ENCODE measurements around the gene RAB29. TPM values are rescaled to one million over a fixed set of nuclear protein-coding genes. Genes with fewer than 3 reads are reported as not detected.

Gene RAB29
- total RNA-seq, 2 experiments from 2014 or later = 11.7 to 11.8 TPM

- intact Hi-C loops (cut with DNase I, micrococcal nuclease) = loop anchor here in 1 of 2 experiments (2.0 kb wide), 1 partner anchor 57 kb away; no protein-coding TSS in a partner anchor
- H3K27ac Mint-ChIP-seq = peak overlapping the region; percentile 25
- H3K4me3 Mint-ChIP-seq = peak overlapping the region; percentile 32
- Histone ChIP-seq H3K36me3 (ENCODE audit: insufficient read depth, low read length) (peaks cover 11% of the 10 kb centered on the region), H3K27me3 (ENCODE audit: control insufficient read depth in 1 of 2, insufficient read depth in 2 of 2, low read length in 2 of 2) (no peaks in the 10 kb centered on the region), H3K9me3 (ENCODE audit: control insufficient read depth in 1 of 2, insufficient read depth in 1 of 2, low read length in 2 of 2) (no peaks in the 10 kb centered on the region), H3K4me3 (ENCODE audit: low read length) (no peak overlapping the region), H3K27ac (ENCODE audit: low read depth in 1 of 2, low read length in 2 of 2) (no peak overlapping the region), H3K4me1 (ENCODE audit: insufficient read depth, low read length) (peaks cover 86% of the 10 kb centered on the region)
- H3K9me3 Mint-ChIP-seq = no peaks in the 10 kb centered on the region
- no peaks in the 10 kb centered on the region for H3K27me3 Mint-ChIP-seq
- no peak for DNase-seq
- H3K4me1 Mint-ChIP-seq (ENCODE audit: low read depth) = peaks cover 88% of the 10 kb centered on the region
- ATAC-seq (ENCODE audit: poor library complexity) = no peak
- POLR2A ChIA-PET = interaction anchor here (0.6 to 1.6 kb wide), 3 partner anchors 34 to 85 kb away, joined by 3 to 4 read pairs (median 3); partner anchors contain the start of genes PM20D1 and RAB29
- H3K36me3 Mint-ChIP-seq (ENCODE audit: low read depth) = peaks cover 52% of the 10 kb centered on the region
- CTCF ChIA-PET = interaction anchor here (2.6 kb wide), 1 partner anchor 11 kb away, joined by 8 read pairs; no protein-coding TSS in a partner anchor
- TF ChIP-seq CTCF (IDR thresholded peaks at IDR 0.05) = no peak
Measured at GRCh38 chr1:205809469-205809868, 34.2 kb upstream of the RAB29 start.

GRCh38 chr1:205805082-205805711, 29.9 kb upstream of the RAB29 start:
- DNase-seq (peak in 8 of 14 experiments; percentile 4 to 55 (median 21)), ATAC-seq (ENCODE audit: poor library complexity) (peak; percentile 63)
- TF ChIP-seq CTCF (IDR thresholded peaks at IDR 0.05) = no peak
- Histone ChIP-seq H3K27me3 (ENCODE audit: control insufficient read depth in 1 of 2, insufficient read depth in 2 of 2, low read length in 2 of 2) (no peaks in the 10 kb centered on the region), H3K4me1 (ENCODE audit: insufficient read depth, low read length) (peaks cover 60% of the 10 kb centered on the region), H3K36me3 (ENCODE audit: insufficient read depth, low read length) (peaks cover 29% of the 10 kb centered on the region), H3K4me3 (ENCODE audit: low read length) (peak overlapping the region; percentile 12), H3K9me3 (ENCODE audit: control insufficient read depth in 1 of 2, insufficient read depth in 1 of 2, low read length in 2 of 2) (no peaks in the 10 kb centered on the region), H3K27ac (ENCODE audit: low read depth in 1 of 2, low read length in 2 of 2) (peak overlapping the region; percentile 4 to 15)
- Mint-ChIP-seq H3K36me3 (ENCODE audit: low read depth) (peaks cover 36% of the 10 kb centered on the region), H3K4me3 (peak overlapping the region; percentile 40), H3K4me1 (ENCODE audit: low read depth) (peaks cover 78% of the 10 kb centered on the region), H3K27ac (peak overlapping the region; percentile 3), H3K27me3 (no peaks in the 10 kb centered on the region), H3K9me3 (no peaks in the 10 kb centered on the region)
- intact Hi-C loops (cut with DNase I, micrococcal nuclease) = no loop called here
- ChIA-PET CTCF (interaction anchor here (1.0 to 1.2 kb wide), 4 partner anchors 11 to 172 kb away, joined by 3 read pairs; no protein-coding TSS in a partner anchor), POLR2A (interaction anchor here (1.0 to 2.0 kb wide), 4 partner anchors 9 to 31 kb away, joined by 3 to 10 read pairs (median 5); partner anchors contain the start of genes RAB29 and SLC41A1)

- ChIA-PET CTCF (interaction anchor here (1.0 to 1.2 kb wide), 3 partner anchors 11 to 173 kb away, joined by 3 read pairs; no protein-coding TSS in a partner anchor), POLR2A (interaction anchor here (0.9 to 2.0 kb wide), 5 partner anchors 9 to 41 kb away, joined by 3 to 10 read pairs (median 4); partner anchors contain the start of genes RAB29 and SLC41A1)
- Histone ChIP-seq H3K27me3 (ENCODE audit: control insufficient read depth in 1 of 2, insufficient read depth in 2 of 2, low read length in 2 of 2) (no peaks in the 10 kb centered on the region), H3K4me1 (ENCODE audit: insufficient read depth, low read length) (peaks cover 54% of the 10 kb centered on the region), H3K27ac (ENCODE audit: low read depth in 1 of 2, low read length in 2 of 2) (no peak overlapping the region), H3K4me3 (ENCODE audit: low read length) (no peak overlapping the region), H3K9me3 (ENCODE audit: control insufficient read depth in 1 of 2, insufficient read depth in 1 of 2, low read length in 2 of 2) (no peaks in the 10 kb centered on the region), H3K36me3 (ENCODE audit: insufficient read depth, low read length) (peaks cover 31% of the 10 kb centered on the region)
- ATAC-seq (ENCODE audit: poor library complexity) = no peak
- Mint-ChIP-seq H3K36me3 (ENCODE audit: low read depth) (peaks cover 39% of the 10 kb centered on the region), H3K27me3 (no peaks in the 10 kb centered on the region), H3K4me1 (ENCODE audit: low read depth) (peaks cover 73% of the 10 kb centered on the region), H3K27ac (peak overlapping the region; percentile 3), H3K9me3 (no peaks in the 10 kb centered on the region), H3K4me3 (no peak overlapping the region)
- no peak for TF ChIP-seq CTCF (IDR thresholded peaks at IDR 0.05)
- DNase-seq = no peak
- intact Hi-C loops (cut with DNase I, micrococcal nuclease) = no loop called here
Measured at GRCh38 chr1:205804605-205805004, 29.3 kb upstream of the RAB29 start.

All from CD4-positive, alpha-beta T cell (primary cell).